A549 (cell line): ENCODE data around the gene RNF207. TPM values are rescaled to one million over a fixed set of nuclear protein-coding genes. Genes with fewer than 3 reads are reported as not detected.
A peak's percentile ranks its signal among the peaks of the same experiment; 100 is the strongest.

Source experiments
- ATAC-seq, 2 experiments: fragments of 200-7000 bp in 1 of 2; fragments of >200 bp in 1 of 2; cut with Nextera tagmentation in 1 of 2; cut with Tn5 transposase in 1 of 2; 3 replicates each; pipeline versions ENCODE4 v1.8.0 to v1.9.1; 2018 to 2020; ENCODE audit warnings: mild to moderate bottlenecking in 1 of 2, moderate library complexity in 1 of 2
- CTCF ChIA-PET: fragments of 300-600 bp; sonication (Branson Sonifier 250); formaldehyde crosslinking; extraction: SDS; loops from one replicate; lab custom pipeline; 2021; ENCODE audit warnings: antibody characterized with exemption, inconsistent platforms; lab: Yijun Ruan, JAX
- POLR2A ChIA-PET: fragments of 350-600 bp; formaldehyde crosslinking; extraction: SDS; loops from one replicate; lab custom pipeline; 2021; ENCODE audit warnings: antibody characterized with exemption, inconsistent platforms; lab: Yijun Ruan, JAX
- DNase-seq, 2 experiments: peaks; one replicate each; pipeline versions ENCODE4 v3.0.0 to v3.0.0-alpha.2; 2011 to 2016; ENCODE audit warnings: low read depth in 1 of 2, low spot score in 1 of 2
- FAIRE-seq: peaks from 2 replicates; lab custom pipeline; 2011; peaks lifted over from hg19 to GRCh38; lab: Jason Lieb, UNC
- H3K27ac ChIP-seq, 2 experiments: fragments of >200 bp; sonication (Bioruptor Twin); formaldehyde crosslinking; 3 replicates each; pipeline ENCODE4 v1.5.1; 2016 to 2017
- H3K4me1 ChIP-seq: fragments of >200 bp; sonication (Bioruptor Twin); formaldehyde crosslinking; 3 replicates; pipeline ENCODE4 v1.6.1; 2016
- H3K4me2 ChIP-seq: fragments of >200 bp; sonication (Bioruptor Twin); formaldehyde crosslinking; 3 replicates; pipeline ENCODE4 v1.6.1; 2016
- H3K4me3 ChIP-seq: fragments of >200 bp; sonication (Bioruptor Twin); formaldehyde crosslinking; 3 replicates; pipeline ENCODE4 v1.5.1; 2016
- H3K9me3 ChIP-seq: fragments of >200 bp; sonication (Bioruptor Twin); formaldehyde crosslinking; 3 replicates; pipeline ENCODE4 v1.6.1; 2016
- CBX8 ChIP-seq: fragments of 200-600 bp; sonication (generic); IDR thresholded peaks from 2 replicates; pipeline ENCODE4 v1.6.1; 2016
- CHD4 ChIP-seq: fragments of 200-600 bp; sonication (generic); IDR thresholded peaks from 2 replicates; pipeline ENCODE4 v1.6.1; 2016; ENCODE audit warnings: antibody characterized with exemption, mild to moderate bottlenecking, borderline replicate concordance
- E2F6 ChIP-seq: IDR thresholded peaks from 2 replicates; pipeline ENCODE4 v1.6.1; 2012; ENCODE audit warnings: low read depth, borderline replicate concordance
- EHMT2 ChIP-seq: fragments of 200-600 bp; sonication (generic); IDR thresholded peaks from 2 replicates; pipeline ENCODE4 v1.6.1; 2016; ENCODE audit warnings: antibody characterized with exemption, low read depth, mild to moderate bottlenecking, moderate library complexity
- ESRRA ChIP-seq: fragments of 150-350 bp; IDR thresholded peaks from 2 replicates; pipeline ENCODE4 v1.6.1; 2014; ENCODE audit warnings: mild to moderate bottlenecking, low read length, borderline replicate concordance
- FOSL2 ChIP-seq, 2 experiments: fragments of 450-650 bp in 1 of 2; fragments of >200 bp in 1 of 2; sonication (Bioruptor Twin) in 1 of 2; formaldehyde crosslinking; IDR thresholded peaks; 2 replicates each; pipeline versions ENCODE4 v1.5.0 to v1.6.1; 2016 to 2020; ENCODE audit warnings: mild to moderate bottlenecking in 1 of 2, moderate library complexity in 1 of 2
- GATA3 ChIP-seq: IDR thresholded peaks from 2 replicates; pipeline ENCODE4 v1.6.1; 2012; ENCODE audit warnings: borderline replicate concordance
- HMGXB4 ChIP-seq: fragments of 250-450 bp; sonication (Bioruptor Pico); IDR thresholded peaks from 2 replicates; pipeline ENCODE4 v1.5.0; 2021; ENCODE audit warnings: mild to moderate bottlenecking, moderate library complexity, borderline replicate concordance
- HOXA7 ChIP-seq: fragments of 250-450 bp; sonication (Bioruptor Pico); IDR thresholded peaks from 2 replicates; pipeline ENCODE4 v1.5.0; 2020; ENCODE audit warnings: mild to moderate bottlenecking, moderate library complexity
- HOXB13 ChIP-seq: fragments of 250-450 bp; sonication (Bioruptor Pico); IDR thresholded peaks from 2 replicates; pipeline ENCODE4 v1.5.0; 2020; ENCODE audit warnings: low read depth, mild to moderate bottlenecking, moderate library complexity
- JUN ChIP-seq, 2 experiments: fragments of >200 bp; sonication (Bioruptor Twin); formaldehyde crosslinking; IDR thresholded peaks; 2 replicates in 1 of 2; 3 replicates in 1 of 2; pipeline ENCODE4 v1.6.1; 2016 to 2017
- JUNB ChIP-seq: fragments of >200 bp; sonication (Bioruptor Twin); formaldehyde crosslinking; IDR thresholded peaks from 2 replicates; pipeline ENCODE4 v1.6.1; 2016
- KDM1A ChIP-seq: fragments of 200-600 bp; sonication (generic); IDR thresholded peaks from 2 replicates; pipeline ENCODE4 v1.6.1; 2016; ENCODE audit warnings: low read depth, mild to moderate bottlenecking
- MAFK ChIP-seq: fragments of 450-650 bp; IDR thresholded peaks from 2 replicates; pipeline ENCODE4 v1.6.1; 2014; ENCODE audit not compliant: partially characterized antibody
- NFE2L2 ChIP-seq: fragments of 150-350 bp; conservative IDR thresholded peaks from 2 replicates; pipeline ENCODE4 v1.6.1; 2014; ENCODE audit warnings: low read length
- PHF8 ChIP-seq: fragments of 200-600 bp; sonication (generic); IDR thresholded peaks from 2 replicates; pipeline ENCODE4 v1.6.1; 2016; ENCODE audit warnings: low read depth, mild to moderate bottlenecking, antibody characterized with exemption, moderate library complexity, borderline replicate concordance
- POLR2AphosphoS2 ChIP-seq: conservative IDR thresholded peaks from 2 replicates; pipeline ENCODE4 v1.6.1; 2012; ENCODE audit warnings: low read length, improper control_type of control experiment, inconsistent platforms
- RAD21 ChIP-seq, 2 experiments: fragments of >200 bp in 1 of 2; sonication (Bioruptor Twin) in 1 of 2; formaldehyde crosslinking in 1 of 2; IDR thresholded peaks in 1 of 2; conservative IDR thresholded peaks in 1 of 2; 2 replicates in 1 of 2; 3 replicates in 1 of 2; pipeline ENCODE4 v1.6.1; 2012 to 2018; ENCODE audit warnings: inconsistent platforms in 1 of 2
- REST ChIP-seq: fragments of 200-600 bp; sonication (generic); IDR thresholded peaks from 2 replicates; pipeline ENCODE4 v1.6.1; 2016; ENCODE audit warnings: antibody characterized with exemption, mild to moderate bottlenecking, moderate library complexity
- RNF2 ChIP-seq: fragments of 200-600 bp; sonication (generic); IDR thresholded peaks from 2 replicates; pipeline ENCODE4 v1.6.1; 2016; ENCODE audit warnings: low read depth, mild to moderate bottlenecking, antibody characterized with exemption, moderate library complexity, borderline replicate concordance
- TFCP2L1 ChIP-seq: fragments of 250-450 bp; sonication (Bioruptor Pico); IDR thresholded peaks from 2 replicates; pipeline ENCODE4 v1.5.0; 2021; ENCODE audit warnings: mild to moderate bottlenecking
- ZC3H11A ChIP-seq: fragments of 450-650 bp; IDR thresholded peaks from 2 replicates; pipeline ENCODE4 v1.6.1; 2014; ENCODE audit warnings: antibody characterized with exemption, mild to moderate bottlenecking
- WGBS: methylation state at CpG from one replicate; pipeline ENCODE4 v1.1.6; 2017; ENCODE audit errors: missing lambda C conversion rate; 5-methylcytosine and 5-hydroxymethylcytosine counted together
- polyA plus RNA-seq, 4 experiments: library from polyadenylated mRNA; depleted of rRNA in 3 of 4; stranded (reverse); fragments of >200 nt; fragmentation: RNase III in 1 of 4; extraction: RNeasy Plus Mini Kit Qiagen cat#74134 plus additional on column Dnase treatment in 1 of 4; gene quantifications; 2 replicates in 3 of 4; 3 replicates in 1 of 4; pipeline ENCODE4 v1.2.3, GENCODE V29; 2011 to 2017

RNF207 gene
- polyA plus RNA-seq, 2 of the 4 experiments (the other 2 are of a cell fraction) = 11.3 to 24.6 TPM

DNA sequence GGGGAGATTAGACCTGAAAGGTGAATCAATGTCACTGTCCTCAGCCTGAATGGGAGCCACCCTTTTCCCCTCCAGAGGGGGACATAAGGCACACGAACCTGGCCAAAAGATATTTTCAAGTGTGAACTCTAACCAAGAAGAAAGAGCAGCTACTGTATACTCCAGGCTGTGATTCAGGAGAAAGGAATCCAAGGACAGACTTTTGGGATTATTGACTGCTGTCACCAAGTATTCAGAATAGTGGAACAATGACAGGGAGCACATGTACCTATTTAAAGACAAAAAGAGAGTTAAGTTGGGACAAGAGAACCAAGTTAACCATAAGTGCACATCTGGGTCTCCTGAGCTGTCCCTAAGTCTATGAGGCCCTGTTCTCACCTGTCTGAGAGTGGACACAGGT is 27.5 kb downstream of the RNF207 start:
- H3K4me3 ChIP-seq = no peak overlapping the region
- no peak overlapping the region for H3K4me2 ChIP-seq
- TF ChIP-seq RNF2 (no peak), HMGXB4 (CRISPR knock-in tag) (no peak), CHD4 (no peak), E2F6 (no peak), HOXA7 (no peak), ZC3H11A (no peak), REST (no peak), EHMT2 (no peak), FOSL2 (IDR thresholded peaks at IDR 0.05) (no peak), FOSL2 (CRISPR knock-in tag; IDR thresholded peaks at IDR 0.05) (no peak), PHF8 (no peak), GATA3 (no peak), CBX8 (no peak), POLR2AphosphoS2 (no peak), KDM1A (no peak), HOXB13 (CRISPR knock-in tag) (no peak)
- TF ChIP-seq, all 56 proteins: peak for 0
- no peak overlapping the region for H3K27ac ChIP-seq
- FAIRE-seq (no peak), DNase-seq (no peak), ATAC-seq (no peak)
- WGBS = 33% methylated on average over 1 of the region's 1 CpG
- H3K4me1 ChIP-seq = peaks cover 7% of the 10 kb centered on the region; the same call in 1 of the 3 replicates
- no peaks in the 10 kb centered on the region for H3K9me3 ChIP-seq
- CTCF ChIA-PET = interaction anchor here (0.9 kb wide), 1 partner anchor 13 kb away, joined by 5 read pairs; no protein-coding TSS in a partner anchor
- POLR2A ChIA-PET = no interaction called here

DNA sequence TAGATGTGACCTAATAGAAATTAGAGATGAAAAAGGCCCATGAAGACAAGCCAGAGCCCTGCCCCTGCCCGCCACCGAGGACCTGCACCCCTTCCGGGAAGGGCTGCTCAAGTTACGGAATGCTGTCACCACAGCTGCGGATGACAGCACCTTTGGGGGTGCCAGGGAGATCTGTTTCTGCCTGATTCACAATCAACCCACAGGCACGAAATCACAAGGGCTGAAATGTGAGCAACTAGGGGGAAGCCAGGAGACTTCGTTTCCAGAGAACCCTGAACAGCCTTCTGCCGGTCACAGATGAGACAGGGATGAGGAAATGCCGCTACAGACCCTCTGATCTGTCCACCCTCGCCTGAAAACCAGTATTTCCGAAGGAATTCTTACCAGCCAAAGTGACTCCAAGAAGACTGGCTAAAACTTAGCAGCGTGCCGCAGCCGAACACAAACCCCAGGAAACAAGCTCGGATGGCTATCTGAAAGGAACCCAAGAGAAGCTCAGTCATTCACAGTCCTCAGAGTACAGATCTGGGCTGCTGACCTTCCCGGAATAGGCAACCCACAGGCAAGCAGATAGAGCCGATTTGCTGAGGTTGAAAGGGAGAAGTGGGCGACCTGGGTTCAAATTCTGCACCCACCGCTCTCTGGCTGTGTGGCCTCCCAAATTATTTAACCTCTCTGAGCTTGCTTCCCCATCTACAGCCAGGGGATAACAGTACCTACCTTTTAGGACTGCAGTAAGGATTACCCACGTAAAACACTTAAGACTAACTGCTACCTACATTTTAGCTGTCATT is 28.8 kb downstream of the RNF207 start:
- no peak for ATAC-seq
- no peak for DNase-seq

More for the DNA sequence above, 28.8 kb downstream of the RNF207 start:
- WGBS = 37% methylated on average over 17 of the region's 20 CpGs
- Histone ChIP-seq H3K4me1 (peaks cover 7% of the 10 kb centered on the region; the same call in 1 of the 3 replicates), H3K4me3 (peak overlapping the region; percentile 100), H3K27ac (peak overlapping the region; percentile 99), H3K4me2 (peak overlapping the region; percentile 78), H3K9me3 (no peaks in the 10 kb centered on the region)
- FAIRE-seq = no peak
- ChIA-PET POLR2A (interaction anchor here (1.0 kb wide), 1 partner anchor 9 kb away, joined by 3 read pairs; no protein-coding TSS in a partner anchor), CTCF (interaction anchor here (1.0 to 4.4 kb wide), 5 partner anchors 10 to 30 kb away, joined by 3 to 21 read pairs (median 4); partner anchors contain the start of gene RNF207)
- TF ChIP-seq ZC3H11A (no peak), ESRRA (no peak), NFE2L2 (no peak), PHF8 (no peak), MAFK (no peak), JUN (IDR thresholded peaks at IDR 0.05) (no peak), JUNB (no peak), TFCP2L1 (CRISPR knock-in tag) (no peak), RAD21 (conservative IDR thresholded peaks at IDR 0.05 in 1 of 2, IDR thresholded peaks at IDR 0.05 in 1 of 2) (no peak)
